Right ventricle myocardium superior (tissue), 1 donor: Measurements from ENCODE around the gene DAGLB. TPM values are rescaled to one million over a fixed set of nuclear protein-coding genes. Genes with fewer than 3 reads are reported as not detected.
"Not testable (repeated sequence)": the region's sequence is repeated elsewhere in the genome, so short reads cannot be mapped to it uniquely, and the experiment has no call there.

Source experiments
- ATAC-seq: fragments of 200-7000 bp; cut with Tn5 transposase; one replicate; pipeline ENCODE4 v1.9.1; 2020; ENCODE audit warnings: mild to moderate bottlenecking; ENCODE audit not compliant: poor library complexity
- DNase-seq: peaks from one replicate; pipeline ENCODE4 v3.0.0-alpha.2; 2020
- intact Hi-C: fragments of 100-400 bp; cut with DNase I; formaldehyde crosslinking; loops from one replicate; pipeline ENCODE4 v1.11.2; 2022
- total RNA-seq: library from RNA; stranded (reverse); fragmentation: NEBNext Ultra II Directional; extraction: Animal tissue kit (Norgen Biotek cat#: 25700); gene quantifications from one replicate; pipeline ENCODE4 v1.2.1, GENCODE V29; 2021
- donor health status: DM: no; HTN: yes; CAD: no; lungs with severe emphysema.

The DAGLB gene
- total RNA-seq, 1 donor from 2014 or later = 8.1 TPM

DNA sequence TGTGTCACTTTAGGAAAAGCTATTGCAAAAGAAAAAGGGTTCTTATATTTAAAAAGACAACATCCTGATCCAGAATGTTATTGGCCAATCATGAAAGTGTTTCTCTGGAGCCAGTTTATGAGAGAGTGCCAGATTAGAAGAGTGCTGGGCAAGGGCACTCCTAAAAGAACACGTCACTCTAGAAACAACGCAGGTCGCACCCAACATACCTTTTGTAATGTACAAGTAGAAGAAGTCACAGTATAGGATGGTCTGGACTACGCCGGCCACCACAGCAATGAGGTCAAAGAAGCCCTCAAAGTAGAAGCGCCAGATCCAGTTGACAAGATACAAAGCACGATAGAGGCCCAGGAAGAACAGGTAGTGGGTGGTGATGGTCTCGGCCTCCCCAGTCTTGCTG, 18.1 kb upstream of the DAGLB start:
- ATAC-seq = no peak
- no peak for DNase-seq
- intact Hi-C loops = no loop called here

DNA sequence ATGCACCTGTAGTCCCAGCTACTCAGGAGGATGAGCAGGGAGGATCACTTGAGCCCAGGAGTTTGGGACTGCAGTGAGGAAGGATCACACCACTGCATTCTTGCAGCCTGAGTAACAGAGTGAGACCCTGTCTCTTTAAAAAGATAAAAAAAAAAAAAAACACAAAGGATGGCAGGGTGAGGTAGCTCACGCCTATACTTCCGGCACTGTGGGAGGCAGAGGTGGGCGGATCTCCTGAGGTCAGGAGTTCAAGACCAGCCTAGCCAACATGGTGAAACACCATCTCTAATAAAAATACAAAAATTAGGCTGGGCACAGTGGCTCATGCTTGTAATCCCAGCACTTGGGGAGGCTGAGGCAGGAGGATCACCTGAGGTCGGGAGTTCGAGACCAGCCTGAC, 15.9 kb upstream of the DAGLB start:
- intact Hi-C loops, ATAC-seq, DNase-seq: not testable (repeated sequence)

GRCh38 chr7:6461946-6462550, 14.3 kb upstream of the DAGLB start:
- no peak for ATAC-seq

DNA sequence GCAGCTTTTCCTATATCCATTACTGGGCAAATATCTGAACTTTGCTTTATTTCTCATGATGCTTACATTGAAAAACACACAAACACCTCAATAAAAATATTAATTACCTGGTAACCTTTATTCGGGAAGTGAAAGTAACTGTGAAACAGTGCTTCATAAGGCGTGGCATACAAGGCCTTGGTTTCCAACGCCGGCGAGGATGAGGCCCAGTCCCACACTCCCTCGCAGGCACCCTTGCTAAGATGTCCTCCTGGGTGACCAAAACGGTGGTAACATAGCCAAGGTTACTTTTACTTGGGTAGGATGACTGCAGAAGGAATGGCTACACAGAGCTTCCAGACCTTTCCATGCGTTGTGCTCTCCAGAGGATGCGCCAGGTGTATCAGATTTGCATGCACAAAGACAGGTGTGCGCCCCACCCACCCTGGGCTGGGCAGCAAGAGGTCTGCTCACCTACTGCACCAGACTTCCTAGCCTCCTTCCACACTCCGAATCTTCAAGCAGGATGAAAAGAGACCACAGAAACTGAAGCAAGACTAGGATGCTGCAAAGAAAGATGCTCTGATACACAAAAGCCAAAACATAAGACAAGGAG, 13.3 kb upstream of the DAGLB start:
- intact Hi-C loops = no loop called here
- ATAC-seq (peak; percentile 21), DNase-seq (no peak)

More at GRCh38 chr7:6461946-6462550, 14.3 kb upstream of the DAGLB start:
- DNase-seq = no peak
- intact Hi-C loops = no loop called here

DNA sequence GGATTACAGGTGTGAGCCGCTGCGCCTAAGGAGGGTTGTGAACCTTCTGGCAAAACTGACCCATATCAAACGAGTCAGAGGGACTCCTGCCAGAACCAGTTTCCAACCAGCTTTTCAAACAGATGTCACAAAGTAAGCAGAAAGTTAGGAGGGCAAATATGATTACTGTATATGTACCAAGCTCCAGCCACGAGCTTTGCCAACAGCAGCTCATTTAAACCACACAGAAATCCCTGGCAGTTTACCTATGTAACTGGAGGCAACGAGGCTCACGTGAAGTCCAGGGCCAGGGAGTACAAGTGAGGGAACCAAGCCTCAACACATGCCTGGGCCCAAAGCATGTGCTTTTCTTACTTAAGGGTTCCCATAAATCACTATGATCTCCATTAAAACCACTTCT, 12.5 kb upstream of the DAGLB start:
- ATAC-seq (no peak), DNase-seq (no peak)
- intact Hi-C loops = no loop called here

- ATAC-seq, DNase-seq, intact Hi-C loops: not testable (repeated sequence)
Measured at GRCh38 chr7:6458676-6459075, 10.9 kb upstream of the DAGLB start.

DNA sequence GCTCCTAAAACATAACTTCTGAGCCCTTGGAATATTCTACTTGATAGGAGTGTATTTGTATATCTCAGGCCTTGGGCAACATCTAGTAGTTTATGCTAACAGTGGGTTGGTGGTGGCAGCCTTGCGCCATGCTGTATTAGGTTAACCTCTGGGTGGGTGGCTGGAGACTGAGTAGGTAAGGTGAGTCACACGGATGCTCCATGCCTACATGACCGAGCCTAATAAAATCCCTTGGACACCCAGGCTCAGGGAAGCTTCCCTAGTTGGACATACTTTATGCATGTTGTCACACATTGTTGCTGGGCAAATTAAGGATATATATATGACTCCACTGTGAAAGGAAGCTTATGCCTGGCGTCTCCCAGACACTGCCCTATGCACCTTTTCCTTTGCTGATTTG, 6.0 kb upstream of the DAGLB start:
- DNase-seq = no peak
- intact Hi-C loops = no loop called here
- no peak for ATAC-seq

- no peak for DNase-seq
- intact Hi-C loops = no loop called here
- ATAC-seq = no peak
Measured at GRCh38 chr7:6451224-6451705, 3.5 kb upstream of the DAGLB start.

DNA sequence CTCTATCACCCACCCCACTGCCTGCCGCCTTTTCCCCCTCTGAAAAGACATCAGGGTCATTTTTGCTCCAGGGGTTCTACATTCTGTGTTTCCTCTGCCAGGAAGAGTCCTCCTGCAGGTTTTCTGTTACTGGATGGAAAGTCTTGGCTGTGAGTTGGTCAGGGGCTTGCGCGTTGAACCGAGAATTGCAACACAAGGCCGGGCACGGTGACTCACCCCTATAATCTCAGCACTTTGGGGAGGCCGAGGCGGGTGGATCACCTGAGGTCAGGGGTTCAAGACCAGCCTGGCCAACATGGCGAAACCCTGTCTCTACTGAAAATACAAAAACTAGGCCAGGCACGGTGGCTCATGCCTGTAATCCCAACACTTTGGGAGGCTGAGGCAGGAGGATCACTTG, 2.8 kb upstream of the DAGLB start:
- DNase-seq, intact Hi-C loops, ATAC-seq: not testable (repeated sequence)

DNA sequence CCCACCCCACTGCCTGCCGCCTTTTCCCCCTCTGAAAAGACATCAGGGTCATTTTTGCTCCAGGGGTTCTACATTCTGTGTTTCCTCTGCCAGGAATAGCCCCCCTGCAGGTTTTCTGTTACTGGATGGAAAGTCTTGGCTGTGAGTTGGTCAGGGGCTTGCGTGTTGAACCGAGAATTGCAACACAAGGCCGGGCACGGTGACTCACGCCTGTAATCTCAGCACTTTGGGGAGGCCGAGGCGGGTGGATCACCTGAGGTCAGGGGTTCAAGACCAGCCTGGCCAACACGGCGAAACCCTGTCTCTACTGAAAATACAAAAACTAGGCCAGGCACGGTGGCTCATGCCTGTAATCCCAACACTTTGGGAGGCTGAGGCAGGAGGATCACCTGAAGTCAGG, 2.1 kb upstream of the DAGLB start:
- DNase-seq, intact Hi-C loops, ATAC-seq: not testable (repeated sequence)

- intact Hi-C loops = no loop called here
- no peak for ATAC-seq
- DNase-seq = no peak
Measured at GRCh38 chr7:6448943-6449543, 1.3 kb upstream of the DAGLB start.

DNA sequence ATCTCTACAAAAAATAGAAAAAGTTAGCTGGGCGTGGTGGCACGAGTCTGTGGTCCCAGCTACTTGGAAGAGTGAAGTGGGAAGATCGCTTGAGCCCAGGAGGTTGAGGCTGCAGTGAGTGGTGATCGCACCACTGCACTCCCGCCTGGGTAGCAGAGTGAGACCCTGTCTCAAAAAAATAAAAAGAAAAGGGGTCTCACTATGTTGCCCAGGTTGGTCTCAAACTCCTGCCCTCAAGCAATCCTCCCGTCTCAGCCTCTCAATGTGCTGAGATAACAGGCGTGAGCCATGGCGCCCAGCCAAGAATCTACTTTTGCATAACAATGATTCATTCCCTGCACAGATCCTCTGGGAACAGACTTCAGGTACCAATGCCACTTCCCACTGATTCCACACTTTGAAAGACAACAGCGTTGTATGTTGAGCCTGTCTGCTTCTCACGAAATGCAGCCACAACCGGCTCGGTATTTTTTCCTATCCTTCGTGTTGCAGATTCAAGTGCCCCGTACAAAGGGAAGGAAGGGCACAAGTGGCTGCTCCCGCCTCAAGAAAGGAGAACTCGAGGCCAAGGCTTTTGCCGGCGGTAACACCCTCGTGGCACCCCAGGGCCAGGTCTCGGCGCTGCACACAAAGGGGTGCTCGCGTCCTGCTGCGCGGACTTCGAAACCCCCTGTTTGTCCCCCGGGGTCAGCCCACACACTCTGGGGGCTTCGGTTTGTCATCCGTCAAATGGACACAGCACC, 745 bp downstream of the DAGLB start:
- peak; percentile 52 for ATAC-seq
- DNase-seq = peak; percentile 74
- intact Hi-C loops = no loop called here

- no peak for ATAC-seq
- intact Hi-C loops = no loop called here
Measured at GRCh38 chr7:6444516-6445269, 3.1 kb downstream of the DAGLB start.

GRCh38 chr7:6443372-6443941, 4.3 kb downstream of the DAGLB start:
- DNase-seq = no peak
- intact Hi-C loops = no loop called here
- ATAC-seq = no peak

More at GRCh38 chr7:6444516-6445269, 3.1 kb downstream of the DAGLB start:
- DNase-seq = no peak

DNA sequence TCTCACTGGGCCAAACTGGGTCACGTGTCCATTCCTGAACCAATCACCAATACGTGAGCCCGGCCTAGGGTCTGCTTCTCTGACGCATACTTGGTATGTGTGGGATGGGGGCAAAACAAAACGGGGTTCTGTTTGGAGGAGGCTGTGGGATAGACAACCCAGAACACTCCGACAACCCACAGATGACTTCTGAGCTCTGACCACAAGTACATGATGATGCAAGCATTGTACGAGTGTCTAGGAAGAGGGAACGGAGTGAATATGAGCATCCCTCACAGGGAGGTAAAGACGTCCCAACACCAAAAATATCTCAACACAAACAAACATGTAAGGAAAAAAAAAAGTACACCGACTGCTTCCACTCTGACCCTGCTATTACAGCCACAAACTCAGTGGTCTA, 5.6 kb downstream of the DAGLB start:
- ATAC-seq (no peak), DNase-seq (no peak)
- intact Hi-C loops = no loop called here

DNA sequence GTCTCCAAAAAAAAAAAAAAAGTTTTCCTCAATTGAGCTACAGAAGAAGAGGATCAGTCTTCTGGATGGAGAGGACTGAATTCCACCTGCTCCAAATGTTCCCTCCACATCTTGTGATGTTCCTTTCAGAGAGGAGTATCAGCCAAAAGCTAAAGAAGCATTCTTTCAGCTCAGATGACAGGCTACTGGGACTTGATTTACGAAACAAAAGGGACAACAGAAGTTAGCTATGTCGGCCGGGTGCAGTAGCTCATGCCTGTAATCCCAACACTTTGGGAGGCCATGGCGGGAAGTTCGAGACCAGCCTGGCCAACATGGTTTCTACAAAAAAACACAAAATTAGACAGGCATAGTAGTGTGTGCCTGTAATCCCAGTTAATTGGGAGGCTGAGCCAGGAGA, 7.4 kb downstream of the DAGLB start:
- no peak for ATAC-seq
- DNase-seq = no peak
- intact Hi-C loops = no loop called here

DNA sequence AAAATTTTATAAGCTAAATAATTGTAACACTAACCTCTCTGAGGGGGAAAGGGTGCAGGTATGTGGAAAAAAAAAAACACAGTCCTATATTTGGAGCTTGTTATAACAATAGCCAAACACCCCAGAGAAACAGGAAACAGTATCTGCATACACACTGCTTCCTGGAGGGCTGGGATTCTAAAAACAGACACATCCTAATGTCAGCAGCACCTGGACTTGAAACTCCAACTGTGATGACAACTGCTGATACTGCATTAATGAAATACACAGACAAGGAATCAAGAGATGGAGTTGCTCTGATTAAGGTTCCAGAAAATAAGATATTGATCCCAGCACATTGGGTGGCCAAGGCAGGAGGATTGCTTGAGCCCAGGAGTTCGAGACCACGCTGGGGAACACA, 9.3 kb downstream of the DAGLB start:
- DNase-seq = no peak
- intact Hi-C loops = loop anchor here (10.0 kb wide), 2 partner anchors 54 to 444 kb away; no protein-coding TSS in a partner anchor
- no peak for ATAC-seq

DNA sequence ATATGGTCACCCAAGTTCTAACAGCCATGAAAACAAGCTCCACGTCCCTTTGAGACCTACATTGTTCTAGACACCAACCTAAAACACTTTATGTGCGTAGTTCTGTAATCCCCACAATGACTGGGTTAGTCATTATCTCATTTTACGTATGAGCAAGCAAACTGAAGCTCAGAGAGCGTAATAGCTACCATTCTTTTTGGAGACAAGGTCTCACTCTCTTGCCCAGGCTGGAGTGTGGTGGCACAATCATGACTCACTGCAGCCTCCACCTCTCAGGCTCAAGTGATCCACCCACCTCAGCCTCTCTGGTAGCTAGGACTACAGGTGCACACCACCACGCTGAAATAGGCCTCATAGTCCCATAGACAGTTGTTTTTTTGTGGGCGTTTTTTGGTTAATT, 10.5 kb downstream of the DAGLB start:
- intact Hi-C loops = loop anchor here (10.0 kb wide), 2 partner anchors 52 to 442 kb away; no protein-coding TSS in a partner anchor
- no peak for ATAC-seq
- no peak for DNase-seq
